H1 (cell line): Measurements from ENCODE around the gene SYPL1. TPM values are rescaled to one million over a fixed set of nuclear protein-coding genes. Genes with fewer than 3 reads are reported as not detected.

ENCODE experiments used
- CTCF ChIA-PET: fragments of 300-600 bp; sonication (Branson Sonifier 250); formaldehyde crosslinking; loops from one replicate; lab custom pipeline; 2021; ENCODE audit not compliant: partially characterized antibody; lab: Charles Lee
- POLR2A ChIA-PET: fragments of 300-600 bp; sonication (Branson Sonifier 250); formaldehyde crosslinking; loops from one replicate; lab custom pipeline; 2021; ENCODE audit warnings: inconsistent platforms; ENCODE audit not compliant: partially characterized antibody; lab: Charles Lee
- DNase-seq, 2 experiments: peaks; one replicate each; pipeline versions ENCODE4 v3.0.0 to v3.0.0-alpha.2; 2010 to 2022; ENCODE audit warnings: low spot score in 2 of 2, low read depth in 1 of 2, mixed read lengths in 1 of 2
- FAIRE-seq: peaks from 2 replicates; lab custom pipeline; 2011; peaks lifted over from hg19 to GRCh38; lab: Jason Lieb, UNC
- H2AFZ ChIP-seq: 2 replicates; pipeline ENCODE4 v1.8.1; 2012; ENCODE audit warnings: low read length, inconsistent platforms
- H2AK5ac ChIP-seq: 2 replicates; pipeline ENCODE4 v1.6.1; 2013; ENCODE audit warnings: low read depth, low read length
- H2BK120ac ChIP-seq: replicated peaks from 2 replicates; pipeline ENCODE3; 2013; ENCODE audit warnings: low read depth, low read length, inconsistent platforms
- H2BK12ac ChIP-seq: 2 replicates; pipeline ENCODE4 v1.6.1; 2013; ENCODE audit warnings: low read depth, low read length
- H2BK15ac ChIP-seq: 2 replicates; pipeline ENCODE4 v1.6.1; 2013; ENCODE audit warnings: low read length
- H2BK20ac ChIP-seq: 2 replicates; pipeline ENCODE4 v1.6.1; 2013; ENCODE audit warnings: low read length
- H2BK5ac ChIP-seq: 2 replicates; pipeline ENCODE4 v1.6.1; 2013; ENCODE audit warnings: low read depth, low read length
- H3K14ac ChIP-seq: 2 replicates; pipeline ENCODE4 v1.6.1; 2013; ENCODE audit warnings: inconsistent platforms; ENCODE audit not compliant: insufficient read length
- H3K18ac ChIP-seq: 2 replicates; pipeline ENCODE4 v1.6.1; 2013; ENCODE audit warnings: low read length; ENCODE audit errors: extremely low read depth
- H3K23ac ChIP-seq: 2 replicates; pipeline ENCODE4 v1.6.1; 2013; ENCODE audit warnings: inconsistent platforms; ENCODE audit not compliant: insufficient read length
- H3K23me2 ChIP-seq: 2 replicates; pipeline ENCODE4 v1.6.1; 2013; ENCODE audit warnings: low read depth, low read length
- H3K27ac ChIP-seq: 2 replicates; pipeline ENCODE4 v1.6.1; 2011; ENCODE audit warnings: low read depth, low read length, inconsistent platforms
- H3K27me3 ChIP-seq, 4 experiments: replicated peaks in 1 of 4; 1 replicate in 1 of 4; 2 replicates in 3 of 4; pipeline versions ENCODE4 v1.6.1 to v1.8.1; 2011 to 2013; ENCODE audit warnings: low read length in 3 of 4, mild to moderate bottlenecking in 3 of 4, inconsistent platforms in 2 of 4, mixed read lengths in 2 of 4, moderate library complexity in 1 of 4; ENCODE audit not compliant: control insufficient read depth in 3 of 4, insufficient read depth in 3 of 4; ENCODE audit errors: extremely low read depth in 1 of 4
- H3K36me3 ChIP-seq, 4 experiments: 2 replicates each; pipeline versions ENCODE4 v1.6.1 to v1.8.1; 2011 to 2013; ENCODE audit warnings: mild to moderate bottlenecking in 4 of 4, low read length in 3 of 4, moderate library complexity in 2 of 4, control low read depth in 1 of 4, inconsistent platforms in 1 of 4; ENCODE audit not compliant: insufficient read depth in 4 of 4, control insufficient read depth in 2 of 4
- H3K4ac ChIP-seq: replicated peaks from 2 replicates; pipeline ENCODE3; 2013; ENCODE audit warnings: low read length, low read depth, mixed read lengths, inconsistent platforms; ENCODE audit not compliant: insufficient read length
- H3K4me1 ChIP-seq, 4 experiments: replicated peaks in 1 of 4; 1 replicate in 1 of 4; 2 replicates in 3 of 4; pipeline versions ENCODE4 v1.6.1 to v1.8.1; 2011 to 2013; ENCODE audit warnings: low read length in 3 of 4, inconsistent platforms in 2 of 4, mixed read lengths in 1 of 4; ENCODE audit not compliant: insufficient read depth in 4 of 4, control insufficient read depth in 3 of 4
- H3K4me2 ChIP-seq, 2 experiments: 2 replicates each; pipeline versions ENCODE4 v1.6.1 to v1.8.1; 2011 to 2013; ENCODE audit warnings: low read depth in 2 of 2, low read length in 2 of 2, control low read depth in 1 of 2, inconsistent platforms in 1 of 2, mild to moderate bottlenecking in 1 of 2; ENCODE audit not compliant: insufficient read depth in 1 of 2
- H3K4me3 ChIP-seq, 4 experiments: fragments of 200-600, 300-600 bp in 1 of 4; sonication (generic), shearing (Covaris generic), sonication (Bioruptor Twin) in 1 of 4; 2 replicates each; pipeline versions ENCODE4 v1.5.1 to v1.8.1; 2011 to 2016; ENCODE audit warnings: low read length in 4 of 4, low read depth in 3 of 4, control low read depth in 2 of 4, inconsistent platforms in 2 of 4, mild to moderate bottlenecking in 2 of 4, mixed read lengths in 1 of 4, moderate library complexity in 1 of 4; ENCODE audit not compliant: insufficient read depth in 2 of 4; ENCODE audit errors: extremely low read depth in 1 of 4
- H3K56ac ChIP-seq: replicated peaks from 2 replicates; pipeline ENCODE3; 2013; ENCODE audit warnings: low read depth, mild to moderate bottlenecking, mixed read lengths, low read length, inconsistent platforms; ENCODE audit not compliant: insufficient read length
- H3K79me1 ChIP-seq: 2 replicates; pipeline ENCODE4 v1.6.1; 2013; ENCODE audit warnings: low read depth, low read length, control low read depth
- H3K79me2 ChIP-seq, 2 experiments: 2 replicates each; pipeline versions ENCODE4 v1.6.1 to v1.8.1; 2012 to 2013; ENCODE audit warnings: low read length in 2 of 2, mild to moderate bottlenecking in 2 of 2, inconsistent platforms in 1 of 2; ENCODE audit not compliant: insufficient read depth in 2 of 2, control insufficient read depth in 1 of 2
- H3K9ac ChIP-seq, 4 experiments: replicated peaks in 1 of 4; 1 replicate in 1 of 4; 2 replicates in 3 of 4; pipeline versions ENCODE4 v1.6.1 to v1.8.1; 2011 to 2013; ENCODE audit warnings: low read depth in 3 of 4, low read length in 3 of 4, control low read depth in 2 of 4, mild to moderate bottlenecking in 2 of 4, moderate library complexity in 2 of 4, inconsistent platforms in 1 of 4; ENCODE audit errors: extremely low read depth in 1 of 4
- H3K9me3 ChIP-seq, 2 experiments: 2 replicates each; pipeline versions ENCODE4 v1.6.1 to v1.8.1; 2012 to 2013; ENCODE audit warnings: mild to moderate bottlenecking in 2 of 2, moderate library complexity in 2 of 2, control low read depth in 1 of 2, inconsistent platforms in 1 of 2, low read depth in 1 of 2, low read length in 1 of 2, mixed read lengths in 1 of 2; ENCODE audit not compliant: insufficient read depth in 2 of 2
- H4K20me1 ChIP-seq, 2 experiments: replicated peaks in 1 of 2; 2 replicates each; pipeline versions ENCODE3 to v1.8.1; 2011 to 2013; ENCODE audit warnings: inconsistent platforms in 2 of 2, low read length in 2 of 2, mild to moderate bottlenecking in 1 of 2; ENCODE audit not compliant: insufficient read depth in 2 of 2, control insufficient read depth in 1 of 2
- H4K5ac ChIP-seq: 2 replicates; pipeline ENCODE4 v1.6.1; 2013; ENCODE audit warnings: low read length, low read depth, mixed read lengths, inconsistent platforms; ENCODE audit not compliant: insufficient read length
- H4K8ac ChIP-seq: 2 replicates; pipeline ENCODE4 v1.8.0; 2013; ENCODE audit warnings: mild to moderate bottlenecking, moderate library complexity, low read length, inconsistent platforms; ENCODE audit not compliant: insufficient read depth; ENCODE audit errors: extremely low read depth
- H4K91ac ChIP-seq: replicated peaks from 2 replicates; pipeline ENCODE3; 2013; ENCODE audit warnings: low read length, mixed read lengths, inconsistent platforms; ENCODE audit not compliant: insufficient read length
- EGR1 ChIP-seq: IDR thresholded peaks from 2 replicates; pipeline ENCODE4 v1.6.1; 2011; ENCODE audit warnings: low read depth, low read length, borderline replicate concordance
- PHF8 ChIP-seq: fragments of 200-600 bp; sonication (generic); conservative IDR thresholded peaks from 2 replicates; pipeline ENCODE4 v1.7.1; 2012; ENCODE audit warnings: low read depth, mild to moderate bottlenecking, inconsistent platforms, low read length, moderate library complexity
- SP2 ChIP-seq: IDR thresholded peaks from 2 replicates; pipeline ENCODE4 v1.6.1; 2012; ENCODE audit warnings: mild to moderate bottlenecking, low read length, inconsistent platforms
- WGBS, 2 experiments: shearing (Covaris generic) in 1 of 2; methylation state at CpG; one replicate each; pipeline versions ENCODE4 v1.1.6 to v1.1.7; 2013 to 2015; ENCODE audit warnings: low lambda C conversion rate in 2 of 2, mixed read lengths in 2 of 2, inconsistent platforms in 1 of 2, low coverage in 1 of 2, missing lambda C conversion rate in 1 of 2; ENCODE audit not compliant: insufficient replicate concordance in 2 of 2, insufficient coverage in 1 of 2, insufficient read length in 1 of 2; ENCODE audit errors: extremely low coverage in 1 of 2, missing lambda C conversion rate in 1 of 2; 5-methylcytosine and 5-hydroxymethylcytosine counted together
- polyA plus RNA-seq, 7 experiments: library from polyadenylated mRNA; depleted of rRNA in 3 of 7; stranded (reverse) in 5 of 7; unstranded in 2 of 7; fragments of >200 nt in 5 of 7; fragments of 200-250 nt in 2 of 7; gene quantifications; 1 replicate in 5 of 7; 2 replicates in 1 of 7; 4 replicates in 1 of 7; pipeline versions ENCODE4 v1.2.1 to v1.2.3, GENCODE V29; 2011 to 2013; ENCODE audit warnings: missing spikeins in 2 of 7, mixed read lengths in 2 of 7
- total RNA-seq: library from RNA; stranded (reverse); fragmentation: NEBNext Ultra II Directional; extraction: Animal tissue kit (Norgen Biotek cat#: 25700); gene quantifications from 2 replicates; pipeline ENCODE4 v1.2.1, GENCODE V29; 2021

SYPL1 gene
- total and polyA plus RNA-seq, 2 of the 8 experiments (the other 6 are each of a cell fraction or from before 2014, with no cell fraction given), result 44.9 to 57.7 TPM

- Histone ChIP-seq H3K27me3 (no peaks in the 10 kb centered on the region; a peak in 1 of 7 replicates), H2BK5ac (no peak overlapping the region), H2BK20ac (no peak overlapping the region), H3K79me1 (no peaks in the 10 kb centered on the region), H2BK12ac (no peak overlapping the region), H3K9ac (no peak overlapping the region), H4K8ac (no peak overlapping the region), H3K4me2 (no peak overlapping the region), H4K91ac (no peak overlapping the region), H3K4me3 (no peak overlapping the region), H3K36me3 (no peaks in the 10 kb centered on the region), H3K4ac (no peak overlapping the region), H2BK15ac (no peak overlapping the region), H3K4me1 (no peaks in the 10 kb centered on the region), H4K5ac (no peak overlapping the region), H2AFZ (no peak overlapping the region), H3K56ac (no peak overlapping the region), H3K9me3 (no peaks in the 10 kb centered on the region), H3K14ac (no peak overlapping the region), H3K18ac (no peak overlapping the region), H3K79me2 (no peaks in the 10 kb centered on the region), H2AK5ac (no peak overlapping the region), H3K23me2 (no peaks in the 10 kb centered on the region), H4K20me1 (no peaks in the 10 kb centered on the region), H3K23ac (no peak overlapping the region), H2BK120ac (no peak overlapping the region), H3K27ac (no peak overlapping the region)
- ChIA-PET CTCF (no interaction called here), POLR2A (no interaction called here)
- FAIRE-seq (no peak), DNase-seq (no peak)
- 83% methylated on average over 3 of the region's 3 CpGs; no CpG with 5 or more reads in 1 of the 2 experiments for WGBS, 2 experiments
- TF ChIP-seq EGR1 (no peak), PHF8 (no peak), SP2 (no peak)
Observed at GRCh38 chr7:106129291-106129690, 17.2 kb upstream of the SYPL1 start.
